ENCODE results near the gene ARL15. TPM values are rescaled to one million over a fixed set of nuclear protein-coding genes. Genes with fewer than 3 reads are reported as not detected.

The ARL15 gene
- total and polyA plus RNA-seq, 2 donors (not counting 3 experiments of a cell fraction or from before 2014, with no cell fraction given), result 11.9 to 24.4 TPM

DNA sequence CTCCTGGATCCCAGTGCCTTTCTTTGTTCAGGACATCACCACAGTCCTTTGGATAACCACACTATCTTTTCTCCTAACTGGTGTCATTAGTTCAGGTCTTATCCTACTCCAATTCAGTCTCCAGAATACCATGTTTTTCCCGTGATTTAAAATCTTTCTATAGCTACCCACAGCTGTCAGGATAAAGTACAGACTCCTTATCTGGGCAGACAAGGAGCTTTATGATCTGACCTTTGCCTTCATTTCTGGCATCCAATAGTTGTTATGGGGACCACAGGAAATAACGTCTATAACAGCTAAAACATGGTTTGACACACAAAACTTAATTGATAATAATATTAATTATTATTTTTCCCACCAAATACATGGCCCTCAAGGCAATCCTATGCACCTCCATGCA, 125.6 kb downstream of the ARL15 start:
- Histone ChIP-seq H3K27me3 (ENCODE audit: control insufficient read depth in 2 of 2, insufficient read depth in 2 of 2, low read length in 2 of 2) (no peaks in the 10 kb centered on the region), H3K9me3 (replicated peaks; ENCODE audit: control insufficient read depth, insufficient read depth, low read length) (no peaks in the 10 kb centered on the region), H3K36me3 (ENCODE audit: control insufficient read depth in 2 of 2, extremely low read depth in 1 of 2, insufficient read depth in 2 of 2, low read length in 2 of 2) (no peaks in the 10 kb centered on the region), H3K9ac (replicated peaks; ENCODE audit: extremely low read depth, insufficient read depth, low read length) (no peak overlapping the region), H3K9me1 (replicated peaks; ENCODE audit: control insufficient read depth, extremely low read depth, insufficient read depth, low read length) (no peaks in the 10 kb centered on the region), H3K4me2 (ENCODE audit: insufficient read depth, low read length) (no peak overlapping the region), H4K20me1 (replicated peaks; ENCODE audit: control insufficient read depth, extremely low read depth, insufficient read depth, low read length) (no peaks in the 10 kb centered on the region), H2AFZ (ENCODE audit: low read depth, low read length) (no peak overlapping the region), H3K4me3 (replicated peaks in 1 of 3; ENCODE audit: insufficient read depth in 1 of 3, low read depth in 1 of 3, low read length in 3 of 3) (no peak overlapping the region), H3K4me1 (ENCODE audit: control insufficient read depth, extremely low read depth, insufficient read depth, low read length) (no peaks in the 10 kb centered on the region), H3K27ac (ENCODE audit: insufficient read depth, low read depth, low read length) (no peak overlapping the region), H3K79me2 (ENCODE audit: control insufficient read depth, insufficient read depth, low read length) (no peaks in the 10 kb centered on the region)
- TF ChIP-seq, protein P1, sequence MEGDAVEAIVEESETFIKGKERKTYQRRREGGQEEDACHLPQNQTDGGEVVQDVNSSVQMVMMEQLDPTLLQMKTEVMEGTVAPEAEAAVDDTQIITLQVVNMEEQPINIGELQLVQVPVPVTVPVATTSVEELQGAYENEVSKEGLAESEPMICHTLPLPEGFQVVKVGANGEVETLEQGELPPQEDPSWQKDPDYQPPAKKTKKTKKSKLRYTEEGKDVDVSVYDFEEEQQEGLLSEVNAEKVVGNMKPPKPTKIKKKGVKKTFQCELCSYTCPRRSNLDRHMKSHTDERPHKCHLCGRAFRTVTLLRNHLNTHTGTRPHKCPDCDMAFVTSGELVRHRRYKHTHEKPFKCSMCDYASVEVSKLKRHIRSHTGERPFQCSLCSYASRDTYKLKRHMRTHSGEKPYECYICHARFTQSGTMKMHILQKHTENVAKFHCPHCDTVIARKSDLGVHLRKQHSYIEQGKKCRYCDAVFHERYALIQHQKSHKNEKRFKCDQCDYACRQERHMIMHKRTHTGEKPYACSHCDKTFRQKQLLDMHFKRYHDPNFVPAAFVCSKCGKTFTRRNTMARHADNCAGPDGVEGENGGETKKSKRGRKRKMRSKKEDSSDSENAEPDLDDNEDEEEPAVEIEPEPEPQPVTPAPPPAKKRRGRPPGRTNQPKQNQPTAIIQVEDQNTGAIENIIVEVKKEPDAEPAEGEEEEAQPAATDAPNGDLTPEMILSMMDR (IDR thresholded peaks at IDR 0.05; ENCODE audit: extremely low read depth in 1 of 2, insufficient read depth in 1 of 2, low read depth in 1 of 2, low read length in 2 of 2), result no peak
- ChIA-PET POLR2A (no interaction called here), CTCF (interaction anchor here (0.7 kb wide), 3 partner anchors 49 to 365 kb away, joined by 4 to 6 read pairs (median 5); no protein-coding TSS in a partner anchor)
- no TSS peak for BruUV-seq (replicated peaks)
- intact Hi-C loops (cut with micrococcal nuclease) (no loop called here), dilution Hi-C loops (cut with MboI; ENCODE audit: extremely low pct_ligation_motif_present, low sequenced_read_pairs) (no loop called here)
- FAIRE-seq (no peak), DNase-seq (ENCODE audit: low read depth, low spot score) (peak; percentile 45)

DNA sequence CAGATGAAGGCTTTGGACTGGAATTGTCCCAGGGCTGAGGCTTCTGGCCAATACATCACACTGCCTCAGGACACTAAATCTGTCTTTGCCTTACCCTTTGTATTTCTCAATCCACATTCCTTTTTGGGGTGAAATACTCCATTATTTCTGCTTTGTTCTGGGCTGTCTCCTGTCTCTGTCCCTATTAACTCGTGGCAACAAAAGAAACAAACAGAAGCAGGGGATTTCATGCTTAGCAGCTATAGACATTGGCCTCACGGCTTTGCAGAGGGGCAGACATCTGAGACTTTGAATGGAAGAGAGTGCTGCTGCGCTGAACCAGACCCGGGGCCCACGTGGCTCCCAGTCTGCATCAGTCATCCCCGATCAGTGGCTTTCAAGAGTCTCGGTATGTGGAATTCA, 129.7 kb downstream of the ARL15 start:
- Histone ChIP-seq H3K36me3 (ENCODE audit: control insufficient read depth in 2 of 2, extremely low read depth in 1 of 2, insufficient read depth in 2 of 2, low read length in 2 of 2) (no peaks in the 10 kb centered on the region), H3K9me3 (replicated peaks; ENCODE audit: control insufficient read depth, insufficient read depth, low read length) (no peaks in the 10 kb centered on the region), H4K20me1 (replicated peaks; ENCODE audit: control insufficient read depth, extremely low read depth, insufficient read depth, low read length) (no peaks in the 10 kb centered on the region), H3K9me1 (replicated peaks; ENCODE audit: control insufficient read depth, extremely low read depth, insufficient read depth, low read length) (no peaks in the 10 kb centered on the region), H3K27me3 (ENCODE audit: control insufficient read depth in 2 of 2, insufficient read depth in 2 of 2, low read length in 2 of 2) (no peaks in the 10 kb centered on the region), H3K4me1 (ENCODE audit: control insufficient read depth, extremely low read depth, insufficient read depth, low read length) (no peaks in the 10 kb centered on the region), H3K4me3 (replicated peaks in 1 of 3; ENCODE audit: insufficient read depth in 1 of 3, low read depth in 1 of 3, low read length in 3 of 3) (no peak overlapping the region), H3K27ac (ENCODE audit: insufficient read depth, low read depth, low read length) (no peak overlapping the region), H3K79me2 (ENCODE audit: control insufficient read depth, insufficient read depth, low read length) (no peaks in the 10 kb centered on the region), H3K4me2 (ENCODE audit: insufficient read depth, low read length) (no peak overlapping the region), H2AFZ (ENCODE audit: low read depth, low read length) (no peak overlapping the region), H3K9ac (replicated peaks; ENCODE audit: extremely low read depth, insufficient read depth, low read length) (no peak overlapping the region)
- POLR2A ChIA-PET, result no interaction called here
- no TSS peak for BruUV-seq (replicated peaks)
- DNase-seq (ENCODE audit: low read depth, low spot score) (no peak), FAIRE-seq (no peak)
- TF ChIP-seq POLR2A (IDR thresholded peaks at IDR 0.05; ENCODE audit: low read depth, low read length), result no peak
- TF ChIP-seq GATA2 (IDR thresholded peaks at IDR 0.05; ENCODE audit: insufficient read depth, insufficient read length, low read depth, low read length), result no peak
- TF ChIP-seq POLR2AphosphoS5 (IDR thresholded peaks at IDR 0.05; ENCODE audit: insufficient read depth, low read depth, low read length), result no peak
- TF ChIP-seq, protein P1 (IDR thresholded peaks at IDR 0.05; ENCODE audit: extremely low read depth in 1 of 2, insufficient read depth in 1 of 2, low read depth in 1 of 2, low read length in 2 of 2), result no peak
- TF ChIP-seq, protein P2, sequence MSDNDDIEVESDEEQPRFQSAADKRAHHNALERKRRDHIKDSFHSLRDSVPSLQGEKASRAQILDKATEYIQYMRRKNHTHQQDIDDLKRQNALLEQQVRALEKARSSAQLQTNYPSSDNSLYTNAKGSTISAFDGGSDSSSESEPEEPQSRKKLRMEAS (IDR thresholded peaks at IDR 0.05; ENCODE audit: insufficient read depth, insufficient read length), result no peak
- TF ChIP-seq FOS (IDR thresholded peaks at IDR 0.05; ENCODE audit: borderline replicate concordance, insufficient read depth, low read length), result no peak
- TF ChIP-seq MYC (IDR thresholded peaks at IDR 0.05; ENCODE audit: low read depth, low read length), result no peak
- no peak for TF ChIP-seq JUN (IDR thresholded peaks at IDR 0.05; ENCODE audit: borderline replicate concordance, insufficient read depth, insufficient read length, low read depth)
- no peak for TF ChIP-seq EZH2 (IDR thresholded peaks at IDR 0.05; ENCODE audit: borderline replicate concordance, low read depth, low read length, severe bottlenecking)
- CTCF ChIA-PET, result no interaction called here
- dilution Hi-C loops (cut with MboI; ENCODE audit: extremely low pct_ligation_motif_present, low sequenced_read_pairs), result no loop called here
- intact Hi-C loops (cut with micrococcal nuclease), result no loop called here

Measured in endothelial cell of umbilical vein (primary cell).